Mammary epithelial cell (primary cell): ENCODE results near the gene CHTF8.
A peak's percentile ranks its signal among the peaks of the same experiment; 100 is the strongest.

Experiments used
- CTCF ChIP-seq, 2 donors: IDR thresholded peaks in 1 of 2; conservative IDR thresholded peaks in 1 of 2; 2 replicates each; pipeline ENCODE4 v1.5.1; 2011 to 2012; ENCODE audit warnings: inconsistent platforms in 2 of 2, low read length in 2 of 2, mild to moderate bottlenecking in 2 of 2, control low read depth in 1 of 2, low read depth in 1 of 2; ENCODE audit not compliant: insufficient read depth in 1 of 2; ENCODE audit errors: extremely low read depth in 1 of 2
- EZH2 ChIP-seq: IDR thresholded peaks from 2 replicates; pipeline ENCODE4 v1.6.1; 2012; ENCODE audit warnings: low read length, inconsistent platforms, borderline replicate concordance

GRCh38 chr16:69150146-69150865 is 17.9 kb upstream of the CHTF8 start:
- TF ChIP-seq CTCF (conservative IDR thresholded peaks at IDR 0.05 in 1 of 2, IDR thresholded peaks at IDR 0.05 in 1 of 2; ENCODE audit: extremely low read depth in 1 of 2, insufficient read depth in 1 of 2, low read depth in 1 of 2, low read length in 2 of 2) (peak; percentile 66 to 77), EZH2 (no peak)
